ENCODE data around the gene MLYCD. TPM values are rescaled to one million over a fixed set of nuclear protein-coding genes. Genes with fewer than 3 reads are reported as not detected.

The MLYCD gene
- total RNA-seq, 1 donor from 2014 or later: 7.4 TPM

DNA sequence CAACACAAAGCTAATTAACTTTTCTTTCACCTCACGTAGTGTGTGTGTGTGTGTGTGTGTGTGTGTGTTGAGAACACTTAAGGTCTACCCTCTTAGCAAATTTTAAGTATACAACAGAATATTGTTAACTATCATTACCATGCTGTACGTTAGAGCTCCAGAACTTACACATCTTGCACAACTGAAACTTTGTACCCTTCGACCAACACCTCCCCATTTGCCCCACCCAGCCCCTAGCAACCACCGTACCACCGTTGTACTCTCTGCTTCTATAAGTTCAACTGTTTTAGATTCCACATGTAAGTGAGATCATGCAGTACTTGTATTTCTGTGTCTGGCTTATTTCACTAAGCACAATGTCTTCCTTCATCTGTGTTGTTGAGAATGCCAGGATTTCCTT is 28.1 kb upstream of the MLYCD start:
- Mint-ChIP-seq H3K4me3 (no peak overlapping the region), H3K9me3 (peaks cover 29% of the 10 kb centered on the region), H3K36me3 (no peaks in the 10 kb centered on the region), H3K27ac (no peak overlapping the region), H3K4me1 (no peaks in the 10 kb centered on the region), H3K27me3 (ENCODE audit: low read depth) (peaks cover 41% of the 10 kb centered on the region)
- DNase-seq (ENCODE audit: low spot score in 2 of 2, unreplicated experiment in 2 of 2): no peak
- TF ChIP-seq, protein P1, sequence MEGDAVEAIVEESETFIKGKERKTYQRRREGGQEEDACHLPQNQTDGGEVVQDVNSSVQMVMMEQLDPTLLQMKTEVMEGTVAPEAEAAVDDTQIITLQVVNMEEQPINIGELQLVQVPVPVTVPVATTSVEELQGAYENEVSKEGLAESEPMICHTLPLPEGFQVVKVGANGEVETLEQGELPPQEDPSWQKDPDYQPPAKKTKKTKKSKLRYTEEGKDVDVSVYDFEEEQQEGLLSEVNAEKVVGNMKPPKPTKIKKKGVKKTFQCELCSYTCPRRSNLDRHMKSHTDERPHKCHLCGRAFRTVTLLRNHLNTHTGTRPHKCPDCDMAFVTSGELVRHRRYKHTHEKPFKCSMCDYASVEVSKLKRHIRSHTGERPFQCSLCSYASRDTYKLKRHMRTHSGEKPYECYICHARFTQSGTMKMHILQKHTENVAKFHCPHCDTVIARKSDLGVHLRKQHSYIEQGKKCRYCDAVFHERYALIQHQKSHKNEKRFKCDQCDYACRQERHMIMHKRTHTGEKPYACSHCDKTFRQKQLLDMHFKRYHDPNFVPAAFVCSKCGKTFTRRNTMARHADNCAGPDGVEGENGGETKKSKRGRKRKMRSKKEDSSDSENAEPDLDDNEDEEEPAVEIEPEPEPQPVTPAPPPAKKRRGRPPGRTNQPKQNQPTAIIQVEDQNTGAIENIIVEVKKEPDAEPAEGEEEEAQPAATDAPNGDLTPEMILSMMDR (IDR thresholded peaks at IDR 0.05; ENCODE audit: unreplicated experiment): no peak

DNA sequence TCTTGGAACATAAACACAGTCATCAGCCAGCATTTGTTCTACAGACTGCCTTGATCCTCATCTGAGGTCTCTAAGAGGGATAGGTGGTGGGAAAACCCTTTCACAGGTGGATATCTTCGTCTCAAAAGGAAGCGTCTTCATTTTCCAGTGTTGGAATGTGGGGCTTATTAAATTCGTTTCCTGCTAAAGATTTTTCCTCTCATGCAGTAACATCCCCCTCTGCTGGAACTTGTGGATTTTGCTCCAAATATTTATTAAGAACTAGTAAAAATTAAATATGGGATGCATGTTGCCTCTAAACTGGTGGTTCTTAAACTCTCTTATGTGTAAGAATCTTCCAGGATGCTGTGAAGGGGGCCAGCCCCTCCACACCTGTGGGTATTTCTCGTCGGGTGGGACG is 20.1 kb upstream of the MLYCD start:
- H3K27ac Mint-ChIP-seq: no peak overlapping the region
- TF ChIP-seq, protein P1 (IDR thresholded peaks at IDR 0.05; ENCODE audit: unreplicated experiment): peak; percentile 63
- H3K27me3 Mint-ChIP-seq (ENCODE audit: low read depth): peaks cover 8% of the 10 kb centered on the region
- H3K4me3 Mint-ChIP-seq: no peak overlapping the region
- H3K36me3 Mint-ChIP-seq: no peaks in the 10 kb centered on the region
- H3K4me1 Mint-ChIP-seq: peaks cover 3% of the 10 kb centered on the region
- DNase-seq (ENCODE audit: low spot score in 2 of 2, unreplicated experiment in 2 of 2): no peak
- H3K9me3 Mint-ChIP-seq: peaks cover 4% of the 10 kb centered on the region

DNA sequence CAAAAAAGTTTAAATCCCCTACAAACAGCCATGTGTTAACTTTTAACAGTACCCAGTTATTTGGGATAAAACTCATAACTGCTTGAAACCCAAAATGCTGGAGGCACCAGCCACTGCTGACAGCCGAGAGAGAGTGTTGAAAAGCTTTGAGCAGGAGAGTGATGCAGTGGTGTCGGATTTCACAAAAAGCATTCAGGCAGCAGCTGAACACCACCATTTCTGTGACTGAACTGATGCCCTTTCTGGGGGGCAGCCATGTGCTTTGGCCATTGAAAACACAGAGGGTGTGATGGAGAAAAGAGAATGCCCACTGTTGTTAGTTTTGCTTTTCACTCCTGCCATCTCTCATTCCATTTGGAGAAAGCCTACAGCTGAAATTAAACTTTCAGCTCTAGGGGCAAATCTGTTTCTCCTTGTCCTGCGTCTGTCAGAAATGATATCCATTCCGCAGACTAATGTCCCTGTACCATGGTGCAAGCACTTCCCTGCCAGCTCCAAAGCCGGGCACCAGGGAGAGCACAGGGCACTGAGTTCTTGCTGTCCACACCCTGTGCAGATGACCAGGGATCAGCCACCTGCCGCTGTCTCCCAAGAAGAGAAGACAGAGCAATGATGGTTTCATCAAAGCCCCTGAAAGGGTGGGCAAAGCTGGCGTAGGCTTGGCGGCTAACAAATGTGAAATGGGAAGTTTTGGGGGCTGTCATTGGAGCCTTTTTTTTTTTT is 16.6 kb upstream of the MLYCD start:
- DNase-seq (ENCODE audit: low spot score in 2 of 2, unreplicated experiment in 2 of 2): no peak
- Mint-ChIP-seq H3K4me1 (peaks cover 3% of the 10 kb centered on the region), H3K27me3 (ENCODE audit: low read depth) (peaks cover 1% of the 10 kb centered on the region), H3K9me3 (peaks cover 4% of the 10 kb centered on the region), H3K27ac (no peak overlapping the region), H3K4me3 (no peak overlapping the region), H3K36me3 (no peaks in the 10 kb centered on the region)
- TF ChIP-seq, protein P1 (IDR thresholded peaks at IDR 0.05; ENCODE audit: unreplicated experiment): no peak

DNA sequence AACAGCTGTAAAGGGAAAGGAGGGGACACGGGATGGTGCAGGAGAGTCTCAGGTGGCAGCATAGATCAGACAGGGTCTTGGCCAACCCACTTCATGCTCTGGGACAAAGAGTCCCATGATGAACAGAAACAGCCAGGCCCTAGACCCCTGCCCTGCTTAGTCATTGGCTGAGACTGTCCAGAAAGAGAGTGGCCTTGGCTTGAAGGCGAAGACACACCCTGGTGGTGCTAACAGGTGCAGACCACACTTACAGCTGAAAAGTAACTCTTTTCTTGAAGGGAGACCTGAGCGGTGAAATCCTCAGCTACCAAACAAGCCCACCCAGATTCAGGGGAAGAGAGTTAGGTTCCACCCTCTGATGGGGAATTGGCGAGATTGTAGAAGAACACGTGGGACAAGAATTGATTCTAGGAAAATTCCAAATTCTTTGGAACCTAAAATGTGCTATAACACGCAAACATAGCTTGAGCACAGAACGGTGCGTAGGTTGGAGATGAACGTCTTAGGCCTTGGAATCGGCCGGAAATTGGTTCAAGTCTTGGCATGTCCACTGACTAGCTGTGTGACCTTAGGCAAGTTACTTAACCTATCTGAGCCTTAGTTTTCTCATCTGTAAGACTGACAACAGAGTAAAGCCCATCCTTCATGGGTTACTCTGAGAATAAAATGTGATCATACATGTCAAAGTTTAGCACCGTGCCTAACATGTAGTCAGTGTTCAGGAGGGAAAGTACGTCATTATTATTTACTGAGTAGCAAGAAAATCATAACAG is 12.5 kb upstream of the MLYCD start:
- no peak overlapping the region for H3K4me3 Mint-ChIP-seq
- peaks cover 6% of the 10 kb centered on the region for H3K4me1 Mint-ChIP-seq
- TF ChIP-seq, protein P1 (IDR thresholded peaks at IDR 0.05; ENCODE audit: unreplicated experiment): no peak
- H3K9me3 Mint-ChIP-seq: peaks cover 11% of the 10 kb centered on the region
- DNase-seq (ENCODE audit: low spot score in 2 of 2, unreplicated experiment in 2 of 2): no peak
- no peaks in the 10 kb centered on the region for H3K27me3 Mint-ChIP-seq (ENCODE audit: low read depth)
- no peak overlapping the region for H3K27ac Mint-ChIP-seq
- H3K36me3 Mint-ChIP-seq: no peaks in the 10 kb centered on the region

DNA sequence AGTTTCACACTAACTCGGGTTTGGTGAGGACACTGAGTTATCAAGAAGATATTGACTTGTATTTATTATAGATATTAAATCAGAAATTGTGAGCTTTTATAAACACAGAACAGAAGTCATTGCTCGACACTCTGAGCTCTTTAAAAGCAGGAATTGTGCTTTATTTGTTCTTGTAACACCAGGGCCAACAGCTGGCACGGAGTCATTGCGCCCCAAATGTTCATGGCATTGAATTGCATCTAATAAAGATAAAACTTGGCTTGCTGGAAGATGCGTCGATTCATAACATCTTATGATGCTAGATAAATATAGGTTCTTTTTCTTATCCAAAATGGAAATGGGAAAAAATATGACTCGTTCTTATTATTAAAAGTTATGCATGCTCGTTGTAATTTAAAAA is 11.8 kb upstream of the MLYCD start:
- peaks cover 11% of the 10 kb centered on the region for H3K9me3 Mint-ChIP-seq
- H3K27me3 Mint-ChIP-seq (ENCODE audit: low read depth): no peaks in the 10 kb centered on the region

More for the DNA sequence above, 11.8 kb upstream of the MLYCD start:
- peaks cover 2% of the 10 kb centered on the region for H3K36me3 Mint-ChIP-seq
- no peak overlapping the region for H3K4me3 Mint-ChIP-seq
- H3K27ac Mint-ChIP-seq: no peak overlapping the region
- TF ChIP-seq, protein P1 (IDR thresholded peaks at IDR 0.05; ENCODE audit: unreplicated experiment): no peak
- H3K4me1 Mint-ChIP-seq: peaks cover 6% of the 10 kb centered on the region
- no peak for DNase-seq (ENCODE audit: low spot score in 2 of 2, unreplicated experiment in 2 of 2)

Measured in mesothelial cell of epicardium (in vitro differentiated cells).